Endothelial cell (in vitro differentiated cells): ENCODE measurements around the gene GNAT1. TPM values are rescaled to one million over a fixed set of nuclear protein-coding genes. Genes with fewer than 3 reads are reported as not detected.

Experiments
- DNase-seq: peaks from one replicate; pipeline ENCODE4 v3.0.0; 2021; ENCODE audit warnings: low spot score
- H3K27ac Mint-ChIP-seq: one replicate; pipeline ENCODE4 v1.8.0; 2021; ENCODE audit warnings: mixed read lengths, inconsistent platforms; ENCODE audit not compliant: unreplicated experiment
- H3K27me3 Mint-ChIP-seq: one replicate; pipeline ENCODE4 v1.8.0; 2021; ENCODE audit warnings: mild to moderate bottlenecking, moderate library complexity, mixed read lengths, inconsistent platforms; ENCODE audit not compliant: unreplicated experiment
- H3K36me3 Mint-ChIP-seq: one replicate; pipeline ENCODE4 v1.8.0; 2021; ENCODE audit warnings: mild to moderate bottlenecking, low read depth, mixed read lengths, inconsistent platforms; ENCODE audit not compliant: unreplicated experiment
- H3K4me1 Mint-ChIP-seq: one replicate; pipeline ENCODE4 v1.8.0; 2021; ENCODE audit warnings: mild to moderate bottlenecking, mixed read lengths, inconsistent platforms; ENCODE audit not compliant: unreplicated experiment
- H3K4me3 Mint-ChIP-seq: one replicate; pipeline ENCODE4 v1.8.0; 2021; ENCODE audit warnings: mild to moderate bottlenecking, mixed read lengths, inconsistent platforms; ENCODE audit not compliant: unreplicated experiment
- H3K9me3 Mint-ChIP-seq: one replicate; pipeline ENCODE4 v1.8.0; 2021; ENCODE audit warnings: mixed read lengths, inconsistent platforms; ENCODE audit not compliant: unreplicated experiment
- CTCF ChIP-seq: fragments of 200-600 bp; sonication (generic); IDR thresholded peaks from one replicate; pipeline ENCODE4 v1.5.0; 2021; ENCODE audit warnings: antibody characterized with exemption; ENCODE audit not compliant: unreplicated experiment
- total RNA-seq: library from RNA; stranded (reverse); fragmentation: NEBNext Ultra II Directional; extraction: Animal tissue kit (Norgen Biotek cat#: 25700); gene quantifications from one replicate; pipeline ENCODE4 v1.2.1, GENCODE V29; 2021; ENCODE audit not compliant: unreplicated experiment

The GNAT1 gene
- total RNA-seq, 1 donor from 2014 or later, result 0.59 TPM

- Mint-ChIP-seq H3K36me3 (no peaks in the 10 kb centered on the region), H3K9me3 (no peaks in the 10 kb centered on the region), H3K27ac (no peak overlapping the region), H3K27me3 (peaks cover 14% of the 10 kb centered on the region), H3K4me3 (no peak overlapping the region), H3K4me1 (no peaks in the 10 kb centered on the region)
- TF ChIP-seq CTCF, result no peak
- no peak for DNase-seq
Measured at GRCh38 chr3:50202353-50203112, 11.1 kb downstream of the GNAT1 start.

GRCh38 chr3:50203113-50203808 is 11.9 kb downstream of the GNAT1 start:
- TF ChIP-seq CTCF, result no peak
- Mint-ChIP-seq H3K27ac (no peak overlapping the region), H3K27me3 (peaks cover 14% of the 10 kb centered on the region), H3K36me3 (no peaks in the 10 kb centered on the region), H3K9me3 (no peaks in the 10 kb centered on the region), H3K4me1 (no peaks in the 10 kb centered on the region), H3K4me3 (no peak overlapping the region)
- DNase-seq, result no peak

GRCh38 chr3:50203809-50204803 is 12.7 kb downstream of the GNAT1 start:
- no peak for TF ChIP-seq CTCF
- Mint-ChIP-seq H3K4me3 (peak overlapping the region; percentile 51), H3K4me1 (no peaks in the 10 kb centered on the region), H3K36me3 (no peaks in the 10 kb centered on the region), H3K9me3 (no peaks in the 10 kb centered on the region), H3K27ac (no peak overlapping the region), H3K27me3 (peaks cover 14% of the 10 kb centered on the region)
- DNase-seq, result no peak

GRCh38 chr3:50204804-50205412 is 13.5 kb downstream of the GNAT1 start, which contains the start of gene SLC38A3:
Gene SLC38A3 (plus strand): TSS chr3:50205271. CDS start chr3:50214200, 8,929 bp downstream.
- DNase-seq, result peak; percentile 58
- no peaks in the 10 kb centered on the region for H3K36me3 Mint-ChIP-seq
- no peaks in the 10 kb centered on the region for H3K9me3 Mint-ChIP-seq
- no peak for TF ChIP-seq CTCF
- peaks cover 14% of the 10 kb centered on the region for H3K27me3 Mint-ChIP-seq
- H3K4me1 Mint-ChIP-seq, result no peaks in the 10 kb centered on the region
- peak within 1 kb of the TSS; percentile 51 for H3K4me3 Mint-ChIP-seq
- no peak within 1 kb of the TSS for H3K27ac Mint-ChIP-seq
